Omental fat pad (tissue), 4 donors: Measurements from ENCODE around the gene DACT2. TPM values are rescaled to one million over a fixed set of nuclear protein-coding genes. Genes with fewer than 3 reads are reported as not detected.
"Not testable (repeated sequence)": the region's sequence is repeated elsewhere in the genome, so short reads cannot be mapped to it uniquely, and the experiment has no call there.

ENCODE experiments used
- ATAC-seq: fragments of 150-250 bp; one replicate; pipeline ENCODE4 v1.9.1; 2016; ENCODE audit warnings: mild to moderate bottlenecking, moderate library complexity; ENCODE audit not compliant: low FRiP score
- DNase-seq: peaks from one replicate; pipeline ENCODE4 v3.0.0-alpha.2; 2019; ENCODE audit warnings: low spot score
- total RNA-seq, 4 donors: library from RNA; depleted of rRNA; stranded (reverse); fragments of >200 nt; gene quantifications; one replicate each; pipeline ENCODE4 v1.1.0, GENCODE V29; 2016
- TF ChIP-seq, protein P1 (sequence below), 3 donors: fragments of 450-650 bp; IDR thresholded peaks; one replicate each; pipeline ENCODE4 v1.5.1; 2016 to 2017; ENCODE audit warnings: antibody characterized with exemption in 3 of 3, mild to moderate bottlenecking in 3 of 3, moderate library complexity in 2 of 3

Gene DACT2
- total RNA-seq, 4 donors from 2014 or later, result 0.63 to 3.9 (median 2.3) TPM

- ATAC-seq (no peak), DNase-seq (no peak)
- TF ChIP-seq, protein P1, sequence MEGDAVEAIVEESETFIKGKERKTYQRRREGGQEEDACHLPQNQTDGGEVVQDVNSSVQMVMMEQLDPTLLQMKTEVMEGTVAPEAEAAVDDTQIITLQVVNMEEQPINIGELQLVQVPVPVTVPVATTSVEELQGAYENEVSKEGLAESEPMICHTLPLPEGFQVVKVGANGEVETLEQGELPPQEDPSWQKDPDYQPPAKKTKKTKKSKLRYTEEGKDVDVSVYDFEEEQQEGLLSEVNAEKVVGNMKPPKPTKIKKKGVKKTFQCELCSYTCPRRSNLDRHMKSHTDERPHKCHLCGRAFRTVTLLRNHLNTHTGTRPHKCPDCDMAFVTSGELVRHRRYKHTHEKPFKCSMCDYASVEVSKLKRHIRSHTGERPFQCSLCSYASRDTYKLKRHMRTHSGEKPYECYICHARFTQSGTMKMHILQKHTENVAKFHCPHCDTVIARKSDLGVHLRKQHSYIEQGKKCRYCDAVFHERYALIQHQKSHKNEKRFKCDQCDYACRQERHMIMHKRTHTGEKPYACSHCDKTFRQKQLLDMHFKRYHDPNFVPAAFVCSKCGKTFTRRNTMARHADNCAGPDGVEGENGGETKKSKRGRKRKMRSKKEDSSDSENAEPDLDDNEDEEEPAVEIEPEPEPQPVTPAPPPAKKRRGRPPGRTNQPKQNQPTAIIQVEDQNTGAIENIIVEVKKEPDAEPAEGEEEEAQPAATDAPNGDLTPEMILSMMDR (IDR thresholded peaks at IDR 0.05), result no peak
Observed at GRCh38 chr6:168359794-168360193, 40.2 kb upstream of the DACT2 start.

DNA sequence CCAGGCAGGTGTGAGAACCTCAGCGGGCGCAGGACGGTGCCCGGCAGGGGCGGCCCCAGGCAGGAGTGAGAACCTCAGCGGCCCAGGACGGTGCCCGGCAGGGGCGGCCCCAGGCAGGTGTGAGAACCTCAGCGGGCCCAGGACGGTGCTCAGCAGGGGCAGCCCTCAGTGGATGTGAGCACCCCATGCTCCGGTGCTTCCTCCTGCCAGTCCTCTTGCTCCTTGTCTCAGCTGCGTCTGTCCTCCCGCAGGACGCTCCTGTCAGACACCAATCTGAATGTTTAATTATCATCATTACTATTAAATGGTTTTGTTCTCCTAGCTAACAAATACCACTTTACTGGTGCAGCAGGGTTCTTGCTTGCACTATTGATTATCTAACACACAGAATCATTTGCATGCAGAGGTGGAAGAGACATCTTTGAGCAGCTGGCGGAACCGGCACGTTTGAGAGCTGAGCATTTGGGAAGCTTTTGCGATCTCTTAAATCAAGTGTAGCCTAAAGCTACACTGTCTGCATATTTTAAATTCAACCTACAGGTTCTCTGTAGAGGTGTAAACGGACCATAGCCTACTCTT, 39.4 kb upstream of the DACT2 start:
- DNase-seq (no peak), ATAC-seq (no peak)
- TF ChIP-seq, protein P1 (IDR thresholded peaks at IDR 0.05), result no peak

GRCh38 chr6:168356872-168357271, 37.3 kb upstream of the DACT2 start:
- not testable (repeated sequence) for DNase-seq

GRCh38 chr6:168355716-168356522, 36.3 kb upstream of the DACT2 start:
- TF ChIP-seq, protein P1 (IDR thresholded peaks at IDR 0.05), result peak in 1 of 3 donors; percentile 35
- ATAC-seq (peak; percentile 99), DNase-seq (no peak)

More at GRCh38 chr6:168356872-168357271, 37.3 kb upstream of the DACT2 start:
- ATAC-seq, result not testable (repeated sequence)

DNA sequence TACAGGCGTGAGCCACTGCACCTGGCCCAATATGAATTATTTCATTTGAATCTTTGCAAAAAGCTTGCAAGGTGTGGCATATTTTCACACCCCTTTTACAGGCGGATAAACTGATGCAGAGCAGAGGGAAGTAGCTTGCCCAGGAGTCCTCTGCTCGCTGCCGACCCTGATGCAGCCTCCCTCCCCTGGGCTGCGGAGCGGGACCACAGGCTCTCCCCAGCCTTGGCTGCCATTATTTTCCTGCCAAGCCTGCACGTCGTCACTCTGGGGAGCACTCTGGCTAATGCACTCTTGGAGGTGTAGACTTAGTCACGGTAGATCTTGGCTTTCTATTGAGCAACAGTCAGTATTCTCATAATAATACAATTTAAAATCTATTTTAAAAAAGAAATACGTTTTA, 34.8 kb upstream of the DACT2 start:
- ATAC-seq (no peak), DNase-seq (no peak)
- TF ChIP-seq, protein P1 (IDR thresholded peaks at IDR 0.05), result no peak

DNA sequence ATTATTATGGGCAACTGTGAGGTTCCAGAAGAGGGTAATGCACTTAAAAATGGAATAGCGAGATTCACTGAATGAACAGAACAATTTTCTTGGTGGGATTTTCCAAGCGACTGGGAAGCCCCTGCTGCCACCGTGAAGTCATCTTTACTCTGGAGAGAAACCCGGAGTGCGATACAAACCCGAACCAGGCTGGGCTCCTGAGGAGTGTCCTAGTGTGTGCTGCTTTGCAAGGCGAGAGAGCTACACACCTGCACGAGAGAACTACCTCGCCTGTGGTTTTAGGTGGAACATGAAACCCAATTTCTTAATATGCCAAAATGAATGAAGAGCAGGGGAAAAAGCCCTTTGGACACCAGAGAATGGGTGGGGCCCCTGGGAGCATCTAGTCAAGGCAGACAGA, 33.5 kb upstream of the DACT2 start:
- ATAC-seq (no peak), DNase-seq (no peak)
- TF ChIP-seq, protein P1 (IDR thresholded peaks at IDR 0.05), result no peak

DNA sequence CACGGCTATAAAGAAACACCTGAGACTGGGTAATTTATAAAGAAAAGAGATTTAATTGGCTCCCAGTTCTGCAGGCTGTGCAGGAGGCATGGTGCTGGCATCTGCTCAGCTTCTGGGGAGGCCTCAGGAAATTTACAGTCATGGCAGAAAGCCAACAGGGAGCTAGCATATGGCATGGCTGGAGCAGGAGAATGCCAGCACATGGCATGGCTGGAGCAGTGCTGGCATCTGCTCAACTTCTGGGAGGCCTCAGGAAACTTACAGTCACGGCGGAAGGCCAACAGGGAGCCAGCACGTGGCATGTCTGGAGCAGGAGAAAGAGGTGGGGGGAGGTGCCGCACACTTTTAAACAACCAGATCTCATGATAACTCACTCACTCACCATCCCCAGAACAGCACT, 32.5 kb upstream of the DACT2 start:
- DNase-seq (no peak), ATAC-seq (no peak)
- TF ChIP-seq, protein P1 (IDR thresholded peaks at IDR 0.05), result no peak
